Measurements from ENCODE around the gene RASA4B.
"Not testable (repeated sequence)": the region's sequence is repeated elsewhere in the genome, so short reads cannot be mapped to it uniquely, and the experiment has no call there.

RASA4B gene

DNA sequence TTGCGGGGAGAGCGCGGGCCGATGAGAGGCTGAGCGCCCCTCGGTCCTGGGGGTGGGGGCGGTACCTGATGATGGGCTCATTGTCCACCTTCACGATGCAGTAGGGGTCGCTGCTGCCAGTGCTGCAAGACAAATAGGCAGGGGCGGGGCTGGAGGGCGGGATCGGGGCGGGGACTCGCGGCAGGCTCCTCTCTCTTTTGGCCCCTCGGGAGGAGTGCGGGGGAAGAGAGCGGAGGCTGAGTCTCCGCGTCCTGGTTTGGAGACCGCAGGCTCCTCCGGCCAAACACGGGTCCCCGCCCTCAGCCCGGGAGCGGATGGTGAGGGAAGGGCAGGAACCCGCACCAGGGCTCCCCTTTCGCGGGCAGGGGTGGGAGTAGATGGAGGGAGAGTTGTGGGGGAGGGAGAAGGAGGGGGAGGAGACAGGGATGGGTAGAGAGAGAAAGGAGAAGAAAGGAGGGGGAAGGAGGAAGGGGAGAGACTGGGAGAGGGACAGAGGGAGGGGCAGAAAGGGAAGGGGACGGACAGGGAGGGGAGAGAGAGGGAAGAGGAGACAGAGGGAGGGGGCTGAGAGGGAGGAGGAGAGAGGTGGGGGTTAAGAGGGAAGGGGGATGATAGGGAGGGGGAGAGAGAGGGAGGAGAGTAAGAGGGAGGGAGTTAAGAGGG, 5.6 kb downstream of the RASA4B start:
- not testable (repeated sequence) for H3K27ac ChIP-seq; H3K4me2 ChIP-seq; H3K4me3 ChIP-seq (IDR thresholded peaks at IDR 0.05; ENCODE audit: insufficient read depth, low read depth, low read length)

DNA sequence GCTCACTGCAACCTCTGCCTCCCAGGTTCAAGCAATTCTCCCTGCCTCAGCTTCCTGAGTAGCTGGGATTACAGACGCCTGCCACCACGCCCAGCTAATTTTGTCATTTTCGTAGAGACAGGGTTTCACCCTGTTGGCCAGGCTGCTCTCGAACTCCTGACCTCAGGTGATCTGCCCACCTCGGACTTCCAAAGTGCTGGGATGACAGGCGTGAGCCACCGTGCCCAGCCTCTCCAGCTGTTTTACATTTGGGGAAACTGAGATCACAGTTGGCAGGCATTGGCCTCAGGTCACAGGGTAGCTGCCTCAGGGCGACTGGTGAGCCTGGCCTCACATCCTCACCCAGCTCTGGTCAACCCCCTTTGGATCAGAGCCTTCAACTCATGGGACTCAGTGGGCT, 7.0 kb downstream of the RASA4B start:
- not testable (repeated sequence) for H2AFZ ChIP-seq (ENCODE audit: low read depth); H3K4me3 ChIP-seq (IDR thresholded peaks at IDR 0.05; ENCODE audit: insufficient read depth, low read depth, low read length); H3K79me2 ChIP-seq (ENCODE audit: insufficient read depth, low read depth); H3K4me1 ChIP-seq (ENCODE audit: low read depth, poor library complexity, severe bottlenecking); H3K27ac ChIP-seq; H3K4me2 ChIP-seq; H4K20me1 ChIP-seq (ENCODE audit: insufficient read depth); H3K36me3 ChIP-seq (ENCODE audit: insufficient read depth); H3K27me3 ChIP-seq (ENCODE audit: insufficient read depth, low read depth); H3K9ac ChIP-seq

More for the DNA sequence above, 5.6 kb downstream of the RASA4B start:
- not testable (repeated sequence) for H3K36me3 ChIP-seq (ENCODE audit: insufficient read depth); H3K79me2 ChIP-seq (ENCODE audit: insufficient read depth, low read depth); H2AFZ ChIP-seq (ENCODE audit: low read depth); H4K20me1 ChIP-seq (ENCODE audit: insufficient read depth); H3K27me3 ChIP-seq (ENCODE audit: insufficient read depth, low read depth); H3K4me1 ChIP-seq (ENCODE audit: low read depth, poor library complexity, severe bottlenecking); H3K9ac ChIP-seq

DNA sequence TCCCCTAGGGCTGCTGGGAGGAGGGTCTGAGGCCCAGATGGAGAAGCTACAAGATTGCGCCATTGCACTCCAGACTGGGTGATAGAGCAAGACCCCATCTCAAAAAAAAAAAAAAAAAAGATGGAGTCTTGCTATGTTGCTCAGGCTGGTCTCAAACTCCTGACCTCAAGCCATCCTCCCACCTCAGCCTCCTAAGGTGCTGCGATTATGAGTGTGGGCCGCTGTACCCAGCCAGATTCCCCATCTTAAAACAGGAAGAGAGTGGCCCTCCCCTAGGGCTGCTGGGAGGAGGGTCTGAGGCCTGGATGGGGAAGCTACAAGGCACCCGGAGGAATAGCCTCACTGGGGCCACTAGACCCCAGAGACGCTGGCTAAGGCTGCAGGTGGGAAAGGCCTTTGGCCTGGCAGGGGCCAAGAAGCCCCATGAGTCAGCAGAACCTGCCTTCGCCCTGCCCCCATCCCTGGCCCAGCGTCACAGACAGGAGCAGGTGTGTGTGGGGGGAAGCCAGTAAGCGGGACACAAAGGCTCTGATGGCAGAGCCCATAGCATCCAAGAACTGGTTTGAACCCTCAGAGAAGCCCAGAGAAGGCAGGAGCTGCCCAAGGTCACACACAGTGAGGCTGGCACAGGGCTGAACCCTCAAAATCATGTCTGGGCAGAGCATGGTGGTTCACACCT, 10.0 kb downstream of the RASA4B start:
- not testable (repeated sequence) for H3K4me2 ChIP-seq; H2AFZ ChIP-seq (ENCODE audit: low read depth); H3K36me3 ChIP-seq (ENCODE audit: insufficient read depth); H3K4me3 ChIP-seq (IDR thresholded peaks at IDR 0.05; ENCODE audit: insufficient read depth, low read depth, low read length); H3K27ac ChIP-seq; H3K27me3 ChIP-seq (ENCODE audit: insufficient read depth, low read depth); H4K20me1 ChIP-seq (ENCODE audit: insufficient read depth); H3K79me2 ChIP-seq (ENCODE audit: insufficient read depth, low read depth); H3K9ac ChIP-seq; H3K4me1 ChIP-seq (ENCODE audit: low read depth, poor library complexity, severe bottlenecking)

DNA sequence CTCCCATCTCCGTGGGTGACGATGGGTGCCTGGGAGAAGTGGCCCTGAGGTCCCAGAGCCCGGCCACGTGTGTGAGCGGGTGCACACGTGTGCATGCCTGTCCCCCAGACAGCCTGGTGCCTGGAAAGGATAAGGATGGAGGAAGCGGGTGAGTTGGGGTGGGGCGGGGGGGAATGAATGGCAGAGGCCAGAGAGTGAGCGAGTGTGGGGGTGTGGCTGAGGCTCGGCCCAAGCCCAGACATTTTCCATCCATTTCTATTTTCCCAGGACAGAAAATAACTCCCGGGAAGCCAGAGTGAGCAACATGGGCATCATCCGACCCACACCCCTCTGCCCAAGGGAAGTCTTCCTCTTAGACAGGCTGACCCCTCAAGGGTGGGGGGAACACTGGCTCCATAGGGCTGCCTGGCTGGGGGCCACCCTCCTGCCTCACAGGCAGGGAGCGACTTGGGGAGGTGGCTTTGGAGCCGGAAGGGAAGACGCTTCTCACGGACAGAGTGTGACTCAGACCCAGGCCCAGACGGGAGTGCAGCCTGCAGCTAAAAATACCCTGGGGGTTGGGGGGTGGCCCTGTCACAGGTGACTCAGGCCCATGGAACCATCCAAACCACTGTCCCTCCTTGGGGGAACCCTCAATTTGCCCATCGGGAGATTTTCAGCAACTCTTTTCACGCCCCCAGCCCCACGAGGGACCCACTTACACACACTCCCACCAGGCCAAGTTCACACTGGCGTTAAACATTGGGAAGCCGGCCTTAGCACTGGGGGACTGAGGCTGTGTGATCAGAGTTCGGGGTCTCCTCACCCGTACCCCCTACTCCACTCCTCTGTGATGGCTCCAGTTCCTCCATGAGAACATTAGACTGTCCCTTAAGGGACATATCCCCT, 12.0 kb downstream of the RASA4B start:
- not testable (repeated sequence) for H3K4me1 ChIP-seq (ENCODE audit: low read depth, poor library complexity, severe bottlenecking); H3K4me3 ChIP-seq (IDR thresholded peaks at IDR 0.05; ENCODE audit: insufficient read depth, low read depth, low read length); H3K27me3 ChIP-seq (ENCODE audit: insufficient read depth, low read depth); H3K27ac ChIP-seq; H3K9ac ChIP-seq; H3K4me2 ChIP-seq; H3K79me2 ChIP-seq (ENCODE audit: insufficient read depth, low read depth); H3K36me3 ChIP-seq (ENCODE audit: insufficient read depth); H2AFZ ChIP-seq (ENCODE audit: low read depth); H4K20me1 ChIP-seq (ENCODE audit: insufficient read depth)

DNA sequence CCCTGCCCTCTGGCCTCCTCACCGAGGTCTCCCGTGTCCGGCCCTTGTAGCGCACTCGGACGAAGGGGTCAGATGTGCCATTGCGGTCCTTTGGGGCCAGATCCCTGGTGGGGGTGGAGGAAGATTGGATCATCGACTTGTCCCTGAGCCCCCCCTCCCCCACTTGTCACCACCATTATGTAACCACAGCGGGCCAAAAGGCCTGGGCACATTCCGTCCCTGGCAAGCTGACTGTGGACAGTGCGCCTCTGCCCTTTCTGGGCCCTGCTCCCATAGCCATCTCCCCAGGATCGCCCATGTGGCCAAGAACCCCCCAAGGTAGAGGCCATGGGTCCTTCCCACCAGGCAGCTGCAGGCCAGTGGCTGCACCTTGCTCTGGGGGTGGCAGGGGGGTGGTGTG, 14.4 kb downstream of the RASA4B start:
- H3K36me3 ChIP-seq (ENCODE audit: insufficient read depth); H3K4me3 ChIP-seq (IDR thresholded peaks at IDR 0.05; ENCODE audit: insufficient read depth, low read depth, low read length); H3K4me2 ChIP-seq; H3K27ac ChIP-seq; H3K79me2 ChIP-seq (ENCODE audit: insufficient read depth, low read depth); H3K9ac ChIP-seq; H4K20me1 ChIP-seq (ENCODE audit: insufficient read depth); H2AFZ ChIP-seq (ENCODE audit: low read depth); H3K27me3 ChIP-seq (ENCODE audit: insufficient read depth, low read depth); H3K4me1 ChIP-seq (ENCODE audit: low read depth, poor library complexity, severe bottlenecking): not testable (repeated sequence)

DNA sequence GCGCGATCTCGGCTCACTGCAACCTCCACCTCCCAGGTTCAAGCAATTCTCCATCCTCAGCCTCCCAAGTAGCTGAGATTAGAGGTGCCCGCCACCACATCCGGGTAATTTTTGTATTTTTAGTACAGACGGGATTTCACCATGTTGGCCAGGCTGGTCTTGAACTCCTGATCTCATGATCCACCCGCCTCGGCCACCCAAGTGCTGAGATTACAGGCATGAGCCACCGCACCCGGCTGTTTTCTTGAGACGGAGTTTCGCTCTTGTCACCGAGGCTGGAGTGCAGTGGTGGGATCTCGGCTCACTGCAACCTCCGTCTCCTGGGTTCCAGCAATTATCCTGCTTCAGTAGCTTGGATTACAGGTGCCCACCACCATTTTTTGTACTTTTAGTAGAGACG, 19.3 kb downstream of the RASA4B start:
- not testable (repeated sequence) for H4K20me1 ChIP-seq (ENCODE audit: insufficient read depth); H3K79me2 ChIP-seq (ENCODE audit: insufficient read depth, low read depth); H3K4me3 ChIP-seq (IDR thresholded peaks at IDR 0.05; ENCODE audit: insufficient read depth, low read depth, low read length); H3K4me1 ChIP-seq (ENCODE audit: low read depth, poor library complexity, severe bottlenecking); H3K27ac ChIP-seq; H3K9ac ChIP-seq; H3K36me3 ChIP-seq (ENCODE audit: insufficient read depth); H3K4me2 ChIP-seq; H2AFZ ChIP-seq (ENCODE audit: low read depth); H3K27me3 ChIP-seq (ENCODE audit: insufficient read depth, low read depth)

DNA sequence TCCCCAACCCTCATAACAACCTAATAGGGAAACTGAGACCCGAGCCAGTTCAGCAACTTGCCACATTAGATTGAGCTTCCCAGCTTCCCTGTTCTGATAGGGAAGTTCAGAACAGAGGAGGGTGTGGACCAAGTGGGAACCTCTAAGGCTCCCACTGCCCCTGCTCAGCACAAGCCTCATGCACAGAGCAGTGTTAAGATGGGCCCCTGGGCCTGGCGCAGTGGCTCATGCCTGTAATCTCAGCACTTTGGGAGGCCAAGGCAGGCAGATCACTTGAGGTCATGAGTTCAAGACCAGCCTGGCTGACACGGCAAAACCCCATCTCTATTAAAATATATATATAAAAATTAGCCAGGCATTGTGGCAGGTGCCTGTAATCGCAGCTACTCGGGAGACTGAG, 20.3 kb downstream of the RASA4B start:
- not testable (repeated sequence) for H4K20me1 ChIP-seq (ENCODE audit: insufficient read depth); H3K9ac ChIP-seq; H3K27me3 ChIP-seq (ENCODE audit: insufficient read depth, low read depth); H2AFZ ChIP-seq (ENCODE audit: low read depth); H3K36me3 ChIP-seq (ENCODE audit: insufficient read depth); H3K4me1 ChIP-seq (ENCODE audit: low read depth, poor library complexity, severe bottlenecking); H3K4me3 ChIP-seq (IDR thresholded peaks at IDR 0.05; ENCODE audit: insufficient read depth, low read depth, low read length); H3K27ac ChIP-seq; H3K4me2 ChIP-seq; H3K79me2 ChIP-seq (ENCODE audit: insufficient read depth, low read depth)

DNA sequence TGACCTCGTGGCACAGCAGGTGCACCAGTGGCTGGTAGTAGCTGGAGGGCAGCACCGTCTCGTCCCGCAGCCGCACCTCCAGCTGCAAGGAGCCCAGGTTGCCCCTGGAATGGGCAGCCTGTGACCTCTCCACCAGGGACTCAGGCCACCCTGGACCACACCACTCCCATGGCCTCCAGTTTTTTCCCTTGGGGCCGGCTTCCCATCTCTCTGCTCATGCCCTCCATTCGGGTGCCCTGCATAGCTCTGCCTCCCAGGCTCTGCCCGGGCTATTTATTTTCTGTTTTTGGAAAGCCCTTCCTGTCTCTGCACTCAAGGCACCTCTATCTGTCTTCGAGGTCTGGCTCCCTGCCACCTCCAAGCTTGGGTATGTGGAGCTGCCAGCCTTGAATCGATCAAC, 20.7 kb downstream of the RASA4B start:
- not testable (repeated sequence) for H3K4me3 ChIP-seq (IDR thresholded peaks at IDR 0.05; ENCODE audit: insufficient read depth, low read depth, low read length); H3K79me2 ChIP-seq (ENCODE audit: insufficient read depth, low read depth); H4K20me1 ChIP-seq (ENCODE audit: insufficient read depth); H2AFZ ChIP-seq (ENCODE audit: low read depth); H3K27me3 ChIP-seq (ENCODE audit: insufficient read depth, low read depth); H3K4me1 ChIP-seq (ENCODE audit: low read depth, poor library complexity, severe bottlenecking); H3K27ac ChIP-seq; H3K36me3 ChIP-seq (ENCODE audit: insufficient read depth); H3K9ac ChIP-seq; H3K4me2 ChIP-seq

DNA sequence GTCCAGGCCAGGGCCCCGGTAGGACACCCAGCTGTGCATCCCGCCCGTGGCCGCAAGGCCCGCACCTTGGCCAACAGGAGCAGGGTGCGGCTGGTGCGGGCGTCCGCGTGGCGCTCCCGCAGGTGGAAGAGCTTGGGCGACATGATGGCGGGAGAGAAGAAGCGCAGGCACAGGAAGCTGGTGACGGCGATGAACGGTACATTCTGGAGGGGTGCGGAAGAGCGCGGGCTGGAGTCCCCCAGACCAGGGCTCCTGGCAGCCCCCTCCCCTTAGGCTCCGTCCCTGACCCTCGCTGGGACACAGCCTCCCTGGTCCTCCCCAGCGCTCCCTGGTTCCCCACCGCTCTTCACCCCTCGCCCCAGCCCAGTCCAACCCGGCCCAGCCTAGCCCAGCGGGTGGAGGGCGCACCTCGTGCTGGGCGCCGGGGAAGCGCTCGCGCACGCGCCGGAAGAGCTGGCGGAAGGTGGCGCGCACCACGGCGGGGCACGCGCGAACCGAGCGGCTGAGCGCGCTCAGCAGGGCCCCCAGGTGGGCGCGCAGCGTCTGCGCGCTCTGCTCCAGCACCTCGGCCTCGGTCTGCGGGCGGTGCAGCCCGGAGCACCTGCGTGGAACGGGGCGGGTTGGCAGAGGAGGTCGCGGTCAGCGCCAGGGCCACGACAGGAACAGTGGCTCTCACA, 23.0 kb downstream of the RASA4B start:
- H2AFZ ChIP-seq (ENCODE audit: low read depth); H3K4me1 ChIP-seq (ENCODE audit: low read depth, poor library complexity, severe bottlenecking); H3K4me2 ChIP-seq; H3K79me2 ChIP-seq (ENCODE audit: insufficient read depth, low read depth); H3K36me3 ChIP-seq (ENCODE audit: insufficient read depth); H3K9ac ChIP-seq; H4K20me1 ChIP-seq (ENCODE audit: insufficient read depth); H3K4me3 ChIP-seq (IDR thresholded peaks at IDR 0.05; ENCODE audit: insufficient read depth, low read depth, low read length); H3K27ac ChIP-seq; H3K27me3 ChIP-seq (ENCODE audit: insufficient read depth, low read depth): not testable (repeated sequence)

DNA sequence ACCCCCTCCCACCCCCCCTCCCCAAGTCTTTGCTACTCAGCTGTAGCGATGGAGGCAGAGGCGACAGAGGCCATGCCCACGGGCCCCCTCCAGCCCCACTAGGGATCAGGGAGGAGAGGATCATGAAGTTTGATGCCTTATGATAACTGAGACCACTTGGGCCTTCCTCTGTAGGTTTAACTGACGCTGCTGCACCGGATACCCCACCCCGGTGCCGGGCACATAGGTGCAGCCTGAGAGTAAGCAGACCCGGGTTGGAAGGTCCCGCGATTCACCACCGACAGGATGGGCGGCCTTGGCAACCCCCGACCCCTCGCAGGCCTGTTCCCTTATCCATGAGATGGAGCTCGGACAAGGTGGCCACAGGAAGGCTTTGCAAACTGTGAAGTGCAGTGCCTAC, 23.6 kb downstream of the RASA4B start:
- not testable (repeated sequence) for H3K4me2 ChIP-seq; H3K4me1 ChIP-seq (ENCODE audit: low read depth, poor library complexity, severe bottlenecking); H3K27me3 ChIP-seq (ENCODE audit: insufficient read depth, low read depth); H3K27ac ChIP-seq; H4K20me1 ChIP-seq (ENCODE audit: insufficient read depth); H3K4me3 ChIP-seq (IDR thresholded peaks at IDR 0.05; ENCODE audit: insufficient read depth, low read depth, low read length); H3K79me2 ChIP-seq (ENCODE audit: insufficient read depth, low read depth); H3K36me3 ChIP-seq (ENCODE audit: insufficient read depth); H2AFZ ChIP-seq (ENCODE audit: low read depth); H3K9ac ChIP-seq

All from KMS-11 (cell line).